K562 (cell line): ENCODE data around the gene PAQR7. TPM values are rescaled to one million over a fixed set of nuclear protein-coding genes. Genes with fewer than 3 reads are reported as not detected.

Source experiments
- ATF1 ChIP-seq, 2 experiments: fragments of 450-650 bp in 1 of 2; IDR thresholded peaks; 2 replicates each; pipeline ENCODE4 v1.6.1; 2016; ENCODE audit warnings: missing compliant biosample characterization in 1 of 2, missing genetic modification characterization in 1 of 2
- BHLHE40 ChIP-seq: IDR thresholded peaks from 2 replicates; pipeline ENCODE4 v1.6.1; 2011; ENCODE audit warnings: low read length, improper control_type of control experiment
- BRD4 ChIP-seq: fragments of 200-600 bp; sonication (generic); IDR thresholded peaks from 2 replicates; pipeline ENCODE4 v1.6.1; 2017; ENCODE audit warnings: inconsistent platforms
- CBX8 ChIP-seq: fragments of 200-600 bp; sonication (generic); IDR thresholded peaks from 2 replicates; pipeline ENCODE4 v1.6.1; 2012; ENCODE audit warnings: borderline replicate concordance, mixed run types, low read depth, mild to moderate bottlenecking, moderate library complexity, mixed read lengths, low read length, control low read depth, inconsistent platforms; ENCODE audit not compliant: poor library complexity, severe bottlenecking; ENCODE audit errors: extremely low read depth
- FOXJ3 ChIP-seq: sonication (generic); formaldehyde crosslinking; IDR thresholded peaks from 2 replicates; pipeline ENCODE4 v1.4.0; 2020; ENCODE audit warnings: mild to moderate bottlenecking, missing genetic modification reagents
- FOXM1 ChIP-seq, 2 experiments: fragments of 450-650 bp in 1 of 2; sonication (generic) in 1 of 2; formaldehyde crosslinking in 1 of 2; IDR thresholded peaks; 2 replicates each; pipeline versions ENCODE4 v1.6.1 to v1.9.0; 2017 to 2022; ENCODE audit warnings: low read depth in 2 of 2, mild to moderate bottlenecking in 2 of 2, missing genetic modification reagents in 1 of 2, moderate library complexity in 1 of 2
- KLF1 ChIP-seq: fragments of 450-650 bp; IDR thresholded peaks from 2 replicates; pipeline ENCODE4 v1.6.1; 2016; ENCODE audit warnings: missing genetic modification characterization, missing compliant biosample characterization
- MECOM ChIP-seq: fragments of 250-450 bp; sonication (Bioruptor Pico); IDR thresholded peaks from 2 replicates; pipeline ENCODE4 v1.8.0; 2022; ENCODE audit warnings: inconsistent platforms
- NUFIP1 ChIP-seq: fragments of 450-650 bp; IDR thresholded peaks from 2 replicates; pipeline ENCODE4 v1.6.1; 2018; ENCODE audit not compliant: partially characterized antibody
- PTRF ChIP-seq: fragments of 450-650 bp; IDR thresholded peaks from 2 replicates; pipeline ENCODE4 v1.6.1; 2016; ENCODE audit warnings: mild to moderate bottlenecking, missing genetic modification characterization, missing compliant biosample characterization
- SP2 ChIP-seq: IDR thresholded peaks from 2 replicates; pipeline ENCODE4 v1.6.1; 2011; ENCODE audit warnings: mild to moderate bottlenecking, low read depth, low read length, moderate library complexity; ENCODE audit not compliant: poor library complexity, severe bottlenecking; ENCODE audit errors: extremely low read depth
- SRSF1 ChIP-seq: fragments of 200-400 bp; formaldehyde crosslinking; IDR thresholded peaks from 2 replicates; pipeline ENCODE4 v1.6.1; 2017; ENCODE audit warnings: mild to moderate bottlenecking, low read depth, low read length, moderate library complexity
- XRCC5 ChIP-seq: fragments of 200-400 bp; formaldehyde crosslinking; IDR thresholded peaks from 2 replicates; pipeline ENCODE4 v1.6.1; 2017; ENCODE audit warnings: low read depth, mild to moderate bottlenecking, low read length
- ZKSCAN1 ChIP-seq: fragments of 150-350 bp; IDR thresholded peaks from 2 replicates; pipeline ENCODE4 v1.6.1; 2016; ENCODE audit warnings: low read depth, low read length
- ZNF316 ChIP-seq: fragments of 450-650 bp; IDR thresholded peaks from 2 replicates; pipeline ENCODE4 v1.6.1; 2016
- polyA plus RNA-seq, 8 experiments: library from polyadenylated mRNA; depleted of rRNA in 4 of 8; stranded (reverse) in 5 of 8; unstranded in 3 of 8; fragments of >200 nt; fragmentation: Nextera tagmentation in 2 of 8; fragmentation: Illumina TruSeq in 1 of 8; extraction: Ambion mirVana in 2 of 8; extraction: Trizol in 1 of 8; gene quantifications; 2 replicates each; pipeline versions ENCODE4 v1.2.1 to v1.2.3, GENCODE V29; 2011 to 2014; ENCODE audit warnings: inconsistent platforms in 1 of 8, missing spikeins in 1 of 8
- total RNA-seq, 7 experiments: library from RNA; depleted of rRNA in 6 of 7; stranded (reverse); fragments of >200 nt in 6 of 7; fragmentation: Illumina TruSeq in 2 of 7; extraction: Trizol in 2 of 7; gene quantifications; 2 replicates each; pipeline versions ENCODE4 v1.2.1 to v1.2.3, GENCODE V29; 2011 to 2021; ENCODE audit warnings: low replicate concordance in 1 of 7
- TF ChIP-seq, protein P1 (sequence below): fragments of 250-450 bp; sonication (Bioruptor Pico); IDR thresholded peaks from 2 replicates; pipeline ENCODE4 v1.8.0; 2021; ENCODE audit warnings: moderate library complexity, mild to moderate bottlenecking, inconsistent platforms
- TF ChIP-seq, protein P2 (sequence below): fragments of 250-450 bp; sonication (Bioruptor Pico); IDR thresholded peaks from 2 replicates; pipeline ENCODE4 v1.5.0; 2020; ENCODE audit warnings: mild to moderate bottlenecking, borderline replicate concordance
- TF ChIP-seq, protein P3 (sequence below): fragments of 200-800 bp; sonication (Bioruptor generic); IDR thresholded peaks from 2 replicates; pipeline ENCODE4 v1.6.1; 2016; ENCODE audit warnings: missing genetic modification characterization, missing compliant biosample characterization
- TF ChIP-seq, protein P4 (sequence below): fragments of 450-650 bp; formaldehyde crosslinking; IDR thresholded peaks from 2 replicates; pipeline ENCODE4 v1.4.0; 2022; ENCODE audit warnings: missing genetic modification characterization

PAQR7 gene
- total and polyA plus RNA-seq, 9 of the 15 experiments (the other 6 are each of a cell fraction or from before 2014, with no cell fraction given), result 1.1 to 5.2 (median 2.6) TPM

DNA sequence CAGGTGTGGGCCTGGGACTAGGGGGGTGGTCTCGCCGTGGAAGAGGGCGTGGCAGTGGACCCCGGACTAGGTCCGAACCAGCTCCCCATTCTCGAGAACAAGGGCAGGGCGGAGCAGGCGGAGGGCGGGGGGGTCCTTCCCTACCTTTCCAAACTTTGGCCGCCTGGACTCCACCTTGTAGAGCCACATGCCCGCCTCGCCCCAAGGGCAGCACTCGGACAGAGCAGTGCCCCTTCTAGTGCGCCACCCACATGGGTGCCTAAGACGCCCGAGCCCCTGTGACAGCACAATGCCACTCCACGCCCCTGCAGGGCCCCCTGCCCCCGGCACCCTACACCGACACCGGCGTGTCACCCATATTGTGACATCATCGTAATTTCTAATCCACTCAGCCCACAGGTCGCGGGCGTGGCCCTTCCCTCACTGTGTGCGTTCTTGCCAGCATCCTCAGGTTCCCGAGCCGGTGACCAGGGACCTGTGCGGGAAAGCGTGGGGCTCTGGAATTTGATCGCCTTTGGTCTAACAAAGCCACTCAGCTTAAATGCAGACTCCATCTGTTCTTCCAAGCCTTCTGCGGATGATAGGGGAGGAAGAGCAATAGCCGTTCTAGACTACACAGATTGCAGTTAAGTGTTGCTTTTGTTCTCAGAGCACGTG is 31.3 kb upstream of the PAQR7 start (continued):
- TF ChIP-seq, protein P1, sequence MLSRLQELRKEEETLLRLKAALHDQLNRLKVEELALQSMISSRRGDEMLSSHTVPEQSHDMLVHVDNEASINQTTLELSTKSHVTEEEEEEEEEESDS, result no peak
- 0 out of 2 replicates have a peak, but pooled peaks have one; percentile 29 for TF ChIP-seq KLF1 (tag)
- no peak for TF ChIP-seq SRSF1
- TF ChIP-seq XRCC5, result peak; percentile 16; the same call in 1 of the 2 replicates
- TF ChIP-seq ATF1 (CRISPR knock-in tag; IDR thresholded peaks at IDR 0.05), result no peak
- peak; percentile 61 for TF ChIP-seq ATF1 (tag; IDR thresholded peaks at IDR 0.05)
- no peak for TF ChIP-seq SP2
- no peak for TF ChIP-seq FOXM1 (IDR thresholded peaks at IDR 0.05; ENCODE audit: low read depth)
- TF ChIP-seq FOXM1 (CRISPR knock-in tag; IDR thresholded peaks at IDR 0.05; ENCODE audit: low read depth), result 0 out of 2 replicates have a peak, but pooled peaks have one; percentile 79
- peak; percentile 2; the same call in 1 of the 2 replicates for TF ChIP-seq ZNF316
- no peak for TF ChIP-seq FOXJ3
- TF ChIP-seq, protein P2, sequence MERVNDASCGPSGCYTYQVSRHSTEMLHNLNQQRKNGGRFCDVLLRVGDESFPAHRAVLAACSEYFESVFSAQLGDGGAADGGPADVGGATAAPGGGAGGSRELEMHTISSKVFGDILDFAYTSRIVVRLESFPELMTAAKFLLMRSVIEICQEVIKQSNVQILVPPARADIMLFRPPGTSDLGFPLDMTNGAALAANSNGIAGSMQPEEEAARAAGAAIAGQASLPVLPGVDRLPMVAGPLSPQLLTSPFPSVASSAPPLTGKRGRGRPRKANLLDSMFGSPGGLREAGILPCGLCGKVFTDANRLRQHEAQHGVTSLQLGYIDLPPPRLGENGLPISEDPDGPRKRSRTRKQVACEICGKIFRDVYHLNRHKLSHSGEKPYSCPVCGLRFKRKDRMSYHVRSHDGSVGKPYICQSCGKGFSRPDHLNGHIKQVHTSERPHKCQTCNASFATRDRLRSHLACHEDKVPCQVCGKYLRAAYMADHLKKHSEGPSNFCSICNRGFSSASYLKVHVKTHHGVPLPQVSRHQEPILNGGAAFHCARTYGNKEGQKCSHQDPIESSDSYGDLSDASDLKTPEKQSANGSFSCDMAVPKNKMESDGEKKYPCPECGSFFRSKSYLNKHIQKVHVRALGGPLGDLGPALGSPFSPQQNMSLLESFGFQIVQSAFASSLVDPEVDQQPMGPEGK (CRISPR knock-in tag), result no peak
- TF ChIP-seq, protein P3, sequence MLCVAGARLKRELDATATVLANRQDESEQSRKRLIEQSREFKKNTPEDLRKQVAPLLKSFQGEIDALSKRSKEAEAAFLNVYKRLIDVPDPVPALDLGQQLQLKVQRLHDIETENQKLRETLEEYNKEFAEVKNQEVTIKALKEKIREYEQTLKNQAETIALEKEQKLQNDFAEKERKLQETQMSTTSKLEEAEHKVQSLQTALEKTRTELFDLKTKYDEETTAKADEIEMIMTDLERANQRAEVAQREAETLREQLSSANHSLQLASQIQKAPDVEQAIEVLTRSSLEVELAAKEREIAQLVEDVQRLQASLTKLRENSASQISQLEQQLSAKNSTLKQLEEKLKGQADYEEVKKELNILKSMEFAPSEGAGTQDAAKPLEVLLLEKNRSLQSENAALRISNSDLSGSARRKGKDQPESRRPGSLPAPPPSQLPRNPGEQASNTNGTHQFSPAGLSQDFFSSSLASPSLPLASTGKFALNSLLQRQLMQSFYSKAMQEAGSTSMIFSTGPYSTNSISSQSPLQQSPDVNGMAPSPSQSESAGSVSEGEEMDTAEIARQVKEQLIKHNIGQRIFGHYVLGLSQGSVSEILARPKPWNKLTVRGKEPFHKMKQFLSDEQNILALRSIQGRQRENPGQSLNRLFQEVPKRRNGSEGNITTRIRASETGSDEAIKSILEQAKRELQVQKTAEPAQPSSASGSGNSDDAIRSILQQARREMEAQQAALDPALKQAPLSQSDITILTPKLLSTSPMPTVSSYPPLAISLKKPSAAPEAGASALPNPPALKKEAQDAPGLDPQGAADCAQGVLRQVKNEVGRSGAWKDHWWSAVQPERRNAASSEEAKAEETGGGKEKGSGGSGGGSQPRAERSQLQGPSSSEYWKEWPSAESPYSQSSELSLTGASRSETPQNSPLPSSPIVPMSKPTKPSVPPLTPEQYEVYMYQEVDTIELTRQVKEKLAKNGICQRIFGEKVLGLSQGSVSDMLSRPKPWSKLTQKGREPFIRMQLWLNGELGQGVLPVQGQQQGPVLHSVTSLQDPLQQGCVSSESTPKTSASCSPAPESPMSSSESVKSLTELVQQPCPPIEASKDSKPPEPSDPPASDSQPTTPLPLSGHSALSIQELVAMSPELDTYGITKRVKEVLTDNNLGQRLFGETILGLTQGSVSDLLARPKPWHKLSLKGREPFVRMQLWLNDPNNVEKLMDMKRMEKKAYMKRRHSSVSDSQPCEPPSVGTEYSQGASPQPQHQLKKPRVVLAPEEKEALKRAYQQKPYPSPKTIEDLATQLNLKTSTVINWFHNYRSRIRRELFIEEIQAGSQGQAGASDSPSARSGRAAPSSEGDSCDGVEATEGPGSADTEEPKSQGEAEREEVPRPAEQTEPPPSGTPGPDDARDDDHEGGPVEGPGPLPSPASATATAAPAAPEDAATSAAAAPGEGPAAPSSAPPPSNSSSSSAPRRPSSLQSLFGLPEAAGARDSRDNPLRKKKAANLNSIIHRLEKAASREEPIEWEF (CRISPR knock-in tag), result no peak
- TF ChIP-seq PTRF (tag), result no peak
- TF ChIP-seq, protein P4, sequence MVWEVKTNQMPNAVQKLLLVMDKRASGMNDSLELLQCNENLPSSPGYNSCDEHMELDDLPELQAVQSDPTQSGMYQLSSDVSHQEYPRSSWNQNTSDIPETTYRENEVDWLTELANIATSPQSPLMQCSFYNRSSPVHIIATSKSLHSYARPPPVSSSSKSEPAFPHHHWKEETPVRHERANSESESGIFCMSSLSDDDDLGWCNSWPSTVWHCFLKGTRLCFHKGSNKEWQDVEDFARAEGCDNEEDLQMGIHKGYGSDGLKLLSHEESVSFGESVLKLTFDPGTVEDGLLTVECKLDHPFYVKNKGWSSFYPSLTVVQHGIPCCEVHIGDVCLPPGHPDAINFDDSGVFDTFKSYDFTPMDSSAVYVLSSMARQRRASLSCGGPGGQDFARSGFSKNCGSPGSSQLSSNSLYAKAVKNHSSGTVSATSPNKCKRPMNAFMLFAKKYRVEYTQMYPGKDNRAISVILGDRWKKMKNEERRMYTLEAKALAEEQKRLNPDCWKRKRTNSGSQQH (CRISPR knock-in tag), result no peak
- no peak for TF ChIP-seq ZKSCAN1
- TF ChIP-seq MECOM, result 0 out of 2 replicates have a peak, but pooled peaks have one; percentile 8
- no peak for TF ChIP-seq CBX8
- no peak for TF ChIP-seq NUFIP1
- no peak for TF ChIP-seq BHLHE40
- TF ChIP-seq BRD4, result no peak
